Measurements from ENCODE around the gene CPLANE2.
A peak's percentile ranks its signal among the peaks of the same experiment; 100 is the strongest.
"Not testable (repeated sequence)": the region's sequence is repeated elsewhere in the genome, so short reads cannot be mapped to it uniquely, and the experiment has no call there.

Gene CPLANE2, protein sequence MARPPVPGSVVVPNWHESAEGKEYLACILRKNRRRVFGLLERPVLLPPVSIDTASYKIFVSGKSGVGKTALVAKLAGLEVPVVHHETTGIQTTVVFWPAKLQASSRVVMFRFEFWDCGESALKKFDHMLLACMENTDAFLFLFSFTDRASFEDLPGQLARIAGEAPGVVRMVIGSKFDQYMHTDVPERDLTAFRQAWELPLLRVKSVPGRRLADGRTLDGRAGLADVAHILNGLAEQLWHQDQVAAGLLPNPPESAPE

DNA sequence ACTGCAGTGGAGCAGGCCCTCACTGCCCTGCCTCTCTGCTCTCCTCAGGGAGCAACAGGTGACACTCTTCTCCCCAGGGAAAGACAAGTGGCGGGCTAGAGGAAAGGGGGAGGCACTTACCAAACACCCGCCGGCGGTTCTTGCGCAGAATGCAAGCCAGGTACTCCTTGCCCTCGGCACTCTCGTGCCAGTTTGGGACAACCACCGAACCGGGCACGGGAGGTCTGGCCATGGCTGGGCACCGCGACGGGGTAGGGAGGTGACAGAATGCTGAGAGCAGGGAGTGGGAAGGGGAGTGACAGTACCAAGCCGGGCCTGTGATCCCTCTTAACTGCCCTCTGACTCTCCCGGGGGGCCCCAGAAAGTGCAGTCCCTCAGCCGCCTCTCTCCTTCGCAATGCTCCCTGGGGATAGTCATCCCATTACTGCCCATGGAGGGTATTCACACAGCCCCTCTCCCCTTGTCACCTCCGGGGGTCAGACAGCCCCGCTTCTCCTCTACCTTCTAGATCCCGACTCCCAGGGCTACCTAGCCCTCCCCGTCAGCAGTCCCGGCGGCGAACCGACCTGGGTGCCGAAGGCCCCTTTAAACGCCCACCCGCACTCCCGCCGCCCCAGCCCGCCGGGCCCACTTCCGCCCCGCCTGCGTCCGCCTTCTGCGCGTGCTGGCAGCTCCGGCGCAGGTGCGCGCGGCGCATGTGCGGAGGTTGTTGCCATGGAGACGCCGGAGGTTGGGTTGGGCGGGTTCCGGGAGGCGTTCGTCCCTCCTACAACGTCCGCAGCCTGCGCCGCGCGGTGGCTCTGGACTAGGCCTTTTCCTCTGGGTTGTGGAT lies at the start of gene CPLANE2:
TSS of gene CPLANE2 (minus strand) at position 673 of the 832 bp plus-strand sequence. CDS start at position 232, 441 bp downstream.
- peak; percentile 96 for DNase-seq

- no peak for DNase-seq
These were observed 49.1 kb upstream of the CPLANE2 start for GRCh38 chr1:16286122-16286521.

GRCh38 chr1:16281765-16282164 lies 44.8 kb upstream of the CPLANE2 start:
- no peak for DNase-seq

DNA sequence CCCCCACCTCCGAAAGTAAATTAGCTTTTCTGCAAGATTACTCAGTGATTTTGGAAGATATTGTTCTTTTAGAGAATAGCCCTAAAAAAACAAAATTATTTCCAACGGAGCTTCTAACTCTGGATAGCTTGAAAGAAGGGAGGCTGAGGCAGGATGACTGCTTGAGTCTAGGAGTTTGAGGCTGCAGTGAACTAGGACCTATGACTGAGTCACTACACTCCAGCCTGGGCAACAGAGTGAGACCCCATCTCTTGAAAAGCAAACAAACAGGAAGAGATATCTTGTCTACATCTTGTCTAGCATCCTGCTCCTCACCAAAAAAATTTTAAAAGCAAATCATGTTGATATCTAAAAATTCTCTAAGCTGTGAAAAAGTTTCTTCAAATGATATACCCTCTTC lies 42.2 kb upstream of the CPLANE2 start:
- DNase-seq = no peak

DNA sequence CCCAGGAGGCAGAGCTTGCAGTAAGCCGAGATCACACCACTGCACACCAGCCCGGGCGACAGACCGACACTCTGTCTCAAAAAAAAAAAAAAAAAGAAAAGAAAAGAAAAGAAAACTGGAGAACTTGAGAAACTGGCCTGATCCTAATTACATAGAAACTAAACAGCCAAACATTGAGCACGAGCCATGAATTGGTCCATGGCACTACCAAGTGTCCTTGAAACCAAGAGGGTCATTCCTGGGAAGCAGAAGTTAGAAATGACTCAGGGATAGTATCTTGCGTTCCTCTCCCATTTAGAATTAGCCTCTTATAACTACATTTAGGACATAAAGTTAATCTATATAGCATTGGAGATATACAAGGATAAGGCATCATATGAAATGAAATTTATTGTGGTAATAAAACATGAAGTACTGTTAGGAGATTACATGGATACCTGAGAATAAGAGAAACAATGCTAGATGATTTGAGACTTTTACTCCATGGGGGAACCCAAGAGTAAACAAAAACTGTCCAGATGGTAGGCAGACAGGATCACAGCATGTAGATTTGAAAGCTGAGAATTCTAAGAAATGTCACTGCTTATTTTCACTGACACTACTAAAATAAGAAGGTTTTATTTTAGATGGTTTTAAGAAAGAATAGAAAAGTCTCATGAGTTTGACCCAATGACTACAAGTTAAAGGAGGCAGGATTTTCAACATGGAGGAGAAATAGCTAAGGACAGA lies 39.5 kb upstream of the CPLANE2 start:
- no peak for DNase-seq

GRCh38 chr1:16275591-16275990 lies 38.6 kb upstream of the CPLANE2 start:
- DNase-seq = no peak

GRCh38 chr1:16267690-16268180 lies 30.8 kb upstream of the CPLANE2 start:
- no peak for DNase-seq

DNA sequence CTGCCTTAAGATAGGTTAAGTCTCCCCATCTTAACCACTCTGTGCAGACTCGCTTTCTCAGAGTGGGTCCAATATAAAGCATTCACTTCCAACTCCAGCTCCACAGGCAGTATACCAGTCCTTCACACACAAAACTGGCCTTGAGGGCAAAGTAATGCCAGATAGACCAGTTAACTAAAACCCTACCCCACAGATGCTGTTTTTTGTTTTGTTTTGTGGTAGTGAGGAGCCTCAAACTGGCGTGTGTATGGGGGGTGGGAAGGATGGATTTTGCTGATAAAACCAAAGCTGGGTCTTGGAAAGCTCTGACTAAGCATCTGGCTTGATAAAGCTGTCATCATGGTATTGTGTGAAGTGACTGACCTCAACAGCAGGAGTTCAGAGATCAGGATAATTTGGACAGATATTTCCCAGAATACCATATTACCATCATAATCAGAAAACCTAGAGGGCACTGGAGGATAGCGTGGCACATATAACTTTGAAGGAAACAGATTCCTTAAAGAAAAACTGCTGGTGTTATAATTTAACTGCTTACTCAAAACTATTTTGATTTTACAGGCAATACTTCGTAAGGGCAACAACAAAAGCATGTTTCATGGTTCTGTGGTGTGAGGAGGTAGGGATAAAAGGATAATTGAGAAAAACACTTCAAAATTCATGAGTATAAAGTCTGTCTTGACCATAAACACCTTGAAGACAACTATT lies 29.6 kb upstream of the CPLANE2 start:
- DNase-seq = no peak

DNA sequence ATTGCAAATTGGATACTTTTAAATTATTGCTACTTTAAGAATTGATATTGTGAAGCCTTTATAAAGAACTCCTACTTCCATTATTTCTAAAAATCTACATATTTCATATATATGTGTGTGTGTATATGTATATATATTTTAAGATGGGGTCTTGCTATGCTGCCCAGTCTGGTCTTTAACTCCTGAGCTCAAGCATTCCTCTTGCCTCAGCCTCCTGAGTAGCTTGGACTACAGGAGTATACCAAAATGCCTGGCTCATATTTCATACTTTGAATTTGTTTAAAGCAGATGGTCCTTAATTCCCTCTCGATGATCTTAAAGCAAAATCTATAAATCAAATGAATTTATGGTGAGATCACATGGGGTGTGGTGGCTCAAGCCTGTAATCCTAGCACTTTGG lies 25.1 kb upstream of the CPLANE2 start:
- DNase-seq = no peak

DNA sequence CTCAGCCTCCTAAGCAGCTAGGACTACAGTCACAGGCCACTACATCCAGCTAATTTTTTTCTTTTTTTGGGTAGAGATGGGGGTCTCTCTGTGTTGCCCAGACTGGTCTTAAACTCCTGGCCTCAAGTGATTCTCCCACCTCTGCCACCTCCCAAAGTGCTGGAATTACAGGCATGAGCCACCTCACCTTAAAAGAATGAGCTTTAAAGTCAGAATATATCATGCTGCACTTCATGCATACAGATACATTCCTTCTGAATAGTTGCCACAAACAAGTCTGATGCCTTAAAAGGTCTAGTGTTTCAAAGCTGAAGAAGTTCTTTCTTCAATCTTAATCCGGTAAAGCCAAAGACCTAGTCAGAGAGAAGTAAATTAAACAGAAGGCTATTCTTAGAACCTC lies 23.8 kb upstream of the CPLANE2 start:
- DNase-seq = no peak

- DNase-seq = no peak
These were observed 21.7 kb upstream of the CPLANE2 start for GRCh38 chr1:16258591-16259135.

GRCh38 chr1:16257968-16258367 lies 21.0 kb upstream of the CPLANE2 start:
- DNase-seq = no peak

DNA sequence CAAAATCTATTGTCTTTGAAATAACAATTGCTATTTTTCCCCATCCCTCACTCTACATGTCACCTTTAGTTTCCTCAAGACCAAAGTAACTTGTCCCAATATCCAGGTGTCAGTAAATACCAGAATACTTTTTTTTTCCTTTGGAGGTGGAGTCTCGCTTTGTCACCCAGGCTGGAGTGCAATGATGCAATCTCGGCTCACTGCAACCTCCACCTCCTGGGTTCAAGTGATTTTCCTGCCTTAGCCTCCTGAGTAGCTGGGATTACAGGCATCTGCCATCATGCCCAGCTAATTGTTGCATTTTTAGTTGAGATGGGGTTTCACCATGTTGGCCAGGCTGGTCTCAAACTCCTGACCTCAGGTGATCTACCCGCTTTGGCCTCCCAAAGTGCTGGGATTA lies 20.6 kb upstream of the CPLANE2 start:
- DNase-seq = not testable (repeated sequence)

- DNase-seq = no peak
These were observed 19.5 kb upstream of the CPLANE2 start for GRCh38 chr1:16256478-16256877.

DNA sequence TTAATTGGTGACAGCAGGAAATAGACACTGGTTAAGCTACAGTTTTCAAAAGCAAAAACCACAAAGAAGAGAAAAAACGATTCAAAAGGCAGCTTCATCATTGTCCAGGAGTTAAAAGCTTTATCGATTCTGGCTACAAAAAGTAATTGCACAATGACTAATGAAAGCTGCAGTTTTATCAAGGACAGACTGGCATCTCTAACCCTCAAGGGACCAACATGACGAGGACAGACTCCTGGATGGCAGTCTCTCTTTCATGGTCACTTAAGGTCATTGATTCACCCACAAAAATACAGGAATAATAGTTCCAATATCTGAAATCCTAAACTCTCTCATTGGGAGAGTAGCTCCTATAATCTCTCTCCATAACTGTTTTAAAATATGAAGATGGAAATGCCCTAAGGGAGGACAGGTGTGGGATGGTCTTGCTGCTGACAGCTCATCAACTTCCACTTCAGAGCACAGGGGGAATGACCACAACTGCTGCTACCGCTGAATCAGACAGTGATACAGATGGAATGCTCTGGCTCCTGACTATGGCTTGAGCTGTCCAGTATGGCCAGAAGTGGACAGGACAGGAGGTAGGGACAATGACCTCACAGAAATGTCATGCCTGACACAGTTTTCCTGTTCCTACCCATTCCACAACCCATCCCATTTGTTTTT lies 17.4 kb upstream of the CPLANE2 start:
- DNase-seq = no peak

DNA sequence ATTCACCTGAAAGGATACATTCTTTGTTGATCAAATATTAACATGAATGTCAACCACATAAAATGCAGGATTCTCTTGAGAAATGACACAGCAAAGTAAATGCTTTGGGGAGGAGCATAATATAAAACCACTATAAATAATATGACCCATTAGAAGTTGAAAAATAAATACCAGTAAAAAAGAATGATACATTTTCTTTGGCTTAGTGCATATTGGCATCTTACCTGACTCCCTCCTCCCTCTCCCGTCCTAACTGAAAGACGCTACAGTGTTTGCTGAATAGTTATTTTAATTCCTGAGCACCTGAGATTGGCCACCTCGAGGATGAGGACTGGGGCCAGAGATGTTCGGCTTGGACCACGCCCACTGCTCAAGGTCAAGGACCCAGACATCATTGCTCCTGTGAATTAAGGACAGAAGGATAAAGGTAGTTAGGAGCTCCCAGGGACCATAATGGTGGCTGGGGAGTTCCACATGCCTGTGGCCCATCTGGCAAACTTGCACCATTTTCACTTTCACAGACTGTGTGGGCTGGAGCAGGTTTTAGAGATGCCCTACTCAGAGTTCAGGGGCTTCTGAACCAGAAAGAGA lies 16.4 kb upstream of the CPLANE2 start:
- no peak for DNase-seq

GRCh38 chr1:16252912-16253311 lies 15.9 kb upstream of the CPLANE2 start:
- DNase-seq = no peak

- no peak for DNase-seq
These were observed 14.4 kb upstream of the CPLANE2 start for GRCh38 chr1:16251381-16251780.

DNA sequence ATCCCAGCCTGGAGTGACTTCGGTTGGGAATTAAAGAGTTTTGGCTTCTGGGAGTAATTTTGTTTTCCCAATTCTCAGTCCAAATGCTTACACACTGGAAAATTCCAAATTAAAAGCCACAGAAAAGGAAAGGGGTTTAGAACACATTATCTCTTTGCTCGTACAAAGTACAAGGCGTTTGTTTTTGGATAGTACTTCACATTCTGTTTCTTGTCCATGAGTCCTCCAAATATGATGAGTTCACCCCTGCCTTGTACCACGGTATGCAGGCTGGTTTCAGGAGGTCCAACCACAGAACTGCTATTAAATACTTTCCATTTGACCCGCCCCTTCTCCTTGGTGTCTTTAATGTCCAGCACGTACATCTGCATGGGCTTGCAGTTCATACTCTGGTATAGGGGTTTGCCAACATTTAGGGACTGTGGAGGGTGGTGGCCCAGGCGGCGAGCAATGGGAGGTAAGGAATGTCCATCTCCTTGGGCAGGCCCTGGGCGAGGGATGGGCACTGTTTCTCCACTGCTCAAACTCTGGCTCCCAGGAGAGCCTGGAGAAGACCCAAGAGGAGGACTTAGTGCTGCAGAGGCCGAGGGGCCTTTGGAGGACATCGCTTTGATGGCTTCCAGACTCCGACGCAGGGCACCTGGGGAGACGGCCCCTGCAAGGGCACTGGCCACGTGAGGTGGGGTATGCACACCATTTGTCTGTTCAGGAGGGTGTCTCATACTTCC lies 13.7 kb upstream of the CPLANE2 start:
- no peak for DNase-seq

DNA sequence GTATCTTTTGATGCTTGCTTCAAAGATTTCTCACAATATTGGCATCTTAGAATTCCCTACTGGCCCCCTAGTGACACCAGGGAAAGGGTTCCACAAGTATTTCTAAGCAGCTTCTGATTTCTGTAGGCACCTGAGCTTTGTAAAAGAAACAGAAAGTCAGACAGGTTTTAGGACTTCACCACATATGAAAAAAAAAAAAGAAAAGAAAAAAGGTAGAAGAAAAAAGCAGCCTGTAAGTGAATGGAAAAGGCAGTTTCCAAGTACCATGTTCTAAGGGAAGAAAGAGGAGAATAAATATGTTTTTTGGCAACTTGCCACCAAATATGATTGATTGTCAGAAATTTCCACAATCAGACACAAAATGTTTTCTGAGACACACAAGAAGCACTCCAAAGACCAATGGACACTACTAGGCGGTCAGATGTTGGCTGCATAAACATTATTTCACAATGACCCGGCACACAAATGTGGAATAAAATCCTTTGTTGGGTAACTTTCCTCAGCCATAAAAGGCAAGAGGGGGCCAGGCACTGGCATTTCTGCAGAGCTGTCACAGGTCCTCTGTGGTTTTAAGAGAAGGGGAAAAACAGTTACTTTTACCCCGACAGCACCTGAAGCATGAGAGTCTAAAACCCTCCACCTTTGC lies 12.7 kb upstream of the CPLANE2 start:
- DNase-seq = peak; percentile 65
